B cell (primary cell): ENCODE data around the gene RRN3. TPM values are rescaled to one million over a fixed set of nuclear protein-coding genes. Genes with fewer than 3 reads are reported as not detected.
"Not testable (repeated sequence)": the region's sequence is repeated elsewhere in the genome, so short reads cannot be mapped to it uniquely, and the experiment has no call there.

ENCODE experiments used
- ATAC-seq: fragments of 200-7000 bp; cut with Tn5 transposase; one replicate; pipeline ENCODE4 v1.10.0; 2021; ENCODE audit warnings: low read depth, mild to moderate bottlenecking, moderate number of reproducible peaks, moderate library complexity
- CTCF ChIA-PET: fragments of 350-600 bp; sonication (Branson Sonifier 250); formaldehyde crosslinking; loops from one replicate; lab custom pipeline; 2021; ENCODE audit warnings: antibody characterized with exemption, inconsistent platforms; lab: Charles Lee
- POLR2A ChIA-PET: fragments of 350-600 bp; sonication (Branson Sonifier 250); formaldehyde crosslinking; loops from one replicate; lab custom pipeline; 2021; ENCODE audit warnings: antibody characterized with exemption; lab: Charles Lee
- DNase-seq: peaks from one replicate; pipeline ENCODE4 v3.0.0; 2013
- H2AFZ ChIP-seq: 2 replicates; pipeline ENCODE4 v1.6.1; 2012; ENCODE audit warnings: mild to moderate bottlenecking, low read depth, low read length; ENCODE audit not compliant: insufficient read depth, poor library complexity, severe bottlenecking
- H3K27ac ChIP-seq, 2 donors: 1 replicate in 1 of 2; 2 replicates in 1 of 2; pipeline ENCODE4 v1.5.1; 2012 to 2013; ENCODE audit warnings: low read length in 2 of 2, mild to moderate bottlenecking in 2 of 2, moderate library complexity in 1 of 2
- H3K27me3 ChIP-seq, 4 experiments: fragments of 200-600 bp in 1 of 4; sonication (generic) in 1 of 4; replicated peaks in 1 of 4; 1 replicate in 2 of 4; 2 replicates in 2 of 4; pipeline versions ENCODE4 v1.6.1 to v1.7.0; 2013 to 2016; ENCODE audit warnings: low read length in 3 of 4, mild to moderate bottlenecking in 2 of 4, mixed read lengths in 1 of 4, moderate library complexity in 1 of 4; ENCODE audit not compliant: insufficient read depth in 4 of 4, control insufficient read depth in 3 of 4; ENCODE audit errors: control extremely low read depth in 1 of 4
- H3K36me3 ChIP-seq, 2 experiments: replicated peaks in 1 of 2; 1 replicate in 1 of 2; 2 replicates in 1 of 2; pipeline versions ENCODE4 v1.6.1 to v1.7.1; 2013; ENCODE audit warnings: low read length in 1 of 2; ENCODE audit not compliant: insufficient read depth in 2 of 2, control insufficient read depth in 1 of 2; ENCODE audit errors: control extremely low read depth in 1 of 2, extremely low read depth in 1 of 2
- H3K4me1 ChIP-seq, 2 donors: fragments of 200-600 bp in 1 of 2; sonication (generic) in 1 of 2; 1 replicate in 1 of 2; 2 replicates in 1 of 2; pipeline versions ENCODE4 v1.5.1 to v1.6.1; 2013 to 2017; ENCODE audit warnings: low read length in 2 of 2; ENCODE audit not compliant: control insufficient read depth in 2 of 2, insufficient read depth in 2 of 2
- H3K4me2 ChIP-seq: replicated peaks from 2 replicates; pipeline ENCODE3; 2012; ENCODE audit warnings: mild to moderate bottlenecking, low read depth, low read length; ENCODE audit not compliant: poor library complexity, severe bottlenecking
- H3K4me3 ChIP-seq, 5 experiments: fragments of 200-600 bp in 1 of 5; sonication (generic) in 1 of 5; 1 replicate in 3 of 5; 2 replicates in 2 of 5; pipeline versions ENCODE4 v1.5.1 to v1.7.0; 2011 to 2016; ENCODE audit warnings: low read length in 4 of 5, mild to moderate bottlenecking in 4 of 5, low read depth in 2 of 5, control low read depth in 1 of 5, moderate library complexity in 1 of 5; ENCODE audit not compliant: insufficient read depth in 1 of 5; ENCODE audit errors: control extremely low read depth in 1 of 5, extremely low read depth in 1 of 5
- H3K79me2 ChIP-seq: fragments of 200-600 bp; sonication (generic); one replicate; pipeline ENCODE4 v1.6.0; 2016; ENCODE audit warnings: low read length; ENCODE audit not compliant: control insufficient read depth, insufficient read depth
- H3K9ac ChIP-seq: fragments of 200-600 bp; sonication (generic); 2 replicates; pipeline ENCODE4 v1.6.1; 2017; ENCODE audit warnings: mild to moderate bottlenecking, low read length, moderate library complexity
- H3K9me3 ChIP-seq, 3 donors: one replicate each; pipeline versions ENCODE4 v1.6.1 to v1.7.1; 2013; ENCODE audit warnings: low read length in 2 of 3; ENCODE audit not compliant: control insufficient read depth in 2 of 3, insufficient read depth in 1 of 3; ENCODE audit errors: control extremely low read depth in 1 of 3
- H4K20me1 ChIP-seq: 2 replicates; pipeline ENCODE4 v1.6.0; 2012; ENCODE audit warnings: mild to moderate bottlenecking, low read length; ENCODE audit not compliant: insufficient read depth, control insufficient read depth, poor library complexity, severe bottlenecking
- H3K27ac Mint-ChIP-seq: one replicate; pipeline ENCODE4 v1.8.0; 2021; ENCODE audit warnings: mixed read lengths
- H3K27me3 Mint-ChIP-seq: one replicate; pipeline ENCODE4 v1.8.0; 2021; ENCODE audit warnings: mixed read lengths
- H3K4me1 Mint-ChIP-seq: one replicate; pipeline ENCODE4 v1.8.0; 2021; ENCODE audit warnings: mixed read lengths
- H3K4me3 Mint-ChIP-seq: one replicate; pipeline ENCODE4 v1.8.0; 2021; ENCODE audit warnings: mixed read lengths
- H3K9me3 Mint-ChIP-seq: one replicate; pipeline ENCODE4 v1.8.0; 2022; ENCODE audit warnings: mixed read lengths; ENCODE audit not compliant: insufficient read depth
- WGBS: methylation state at CpG from one replicate; pipeline ENCODE4 v1.1.5; 2013; ENCODE audit warnings: missing lambda C conversion rate; ENCODE audit not compliant: insufficient coverage; 5-methylcytosine and 5-hydroxymethylcytosine counted together
- intact Hi-C: fragments of 100-400 bp; cut with micrococcal nuclease; formaldehyde crosslinking; loops from one replicate; pipeline ENCODE4 v1.10.0; 2022
- polyA plus RNA-seq: library from polyadenylated mRNA; depleted of rRNA; stranded (reverse); fragments of >200 nt; gene quantifications from 2 replicates; pipeline ENCODE4 v1.2.3, GENCODE V29; 2012
- total RNA-seq, 2 donors: library from RNA; stranded (reverse); fragments of 120-200 nt in 1 of 2; gene quantifications; 1 replicate in 1 of 2; 2 replicates in 1 of 2; pipeline versions ENCODE4 v1.2.3 to v1.2.4, GENCODE V29; 2013 to 2022

Gene RRN3
- total and polyA plus RNA-seq, 2 donors (not counting 1 experiment from before 2014, with no cell fraction given): 11.7 to 34.6 TPM

DNA sequence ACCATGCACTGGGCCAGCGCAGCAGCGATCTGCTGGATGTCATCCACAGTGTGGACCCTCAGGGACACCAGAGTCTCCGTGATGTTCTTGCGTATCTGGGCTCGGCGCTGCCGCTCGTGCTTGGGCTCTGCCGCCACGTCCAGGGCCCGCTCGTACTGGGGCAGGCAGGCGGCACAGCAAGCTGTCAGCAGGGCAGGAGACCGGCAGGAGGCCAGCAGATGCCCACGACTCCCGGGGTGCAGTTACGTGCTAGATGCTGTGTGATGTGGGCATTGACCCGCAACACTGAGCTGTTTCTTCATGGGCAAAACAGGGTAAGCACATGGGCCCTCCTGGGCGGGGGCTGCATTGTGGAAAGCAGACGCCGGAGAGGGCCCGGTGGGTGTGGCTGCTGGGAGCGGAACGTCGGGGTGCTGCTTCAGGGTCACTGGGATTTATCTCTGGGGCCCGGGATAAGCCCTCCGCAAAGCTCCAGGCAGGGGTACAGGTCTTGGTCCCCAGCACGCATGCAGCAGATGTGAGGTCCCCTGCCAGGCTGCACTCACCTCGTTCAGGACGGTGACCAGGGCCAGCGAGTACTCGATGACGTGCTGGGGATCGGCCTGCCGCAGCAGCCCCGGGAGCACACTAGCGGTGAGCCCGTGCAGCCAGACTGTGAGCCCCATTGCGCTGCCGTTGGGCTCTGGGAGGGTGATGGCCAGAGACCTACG is 38.8 kb upstream of the RRN3 start:
- intact Hi-C loops, DNase-seq, H3K27me3 Mint-ChIP-seq, H3K4me3 Mint-ChIP-seq, POLR2A ChIA-PET, H3K27me3 ChIP-seq, H4K20me1 ChIP-seq, H2AFZ ChIP-seq, H3K27ac ChIP-seq, H3K9me3 Mint-ChIP-seq, H3K79me2 ChIP-seq, H3K27ac Mint-ChIP-seq, H3K4me1 Mint-ChIP-seq, H3K4me2 ChIP-seq, H3K9ac ChIP-seq, H3K36me3 ChIP-seq, H3K4me3 ChIP-seq, CTCF ChIA-PET, ATAC-seq, H3K4me1 ChIP-seq, H3K9me3 ChIP-seq: not testable (repeated sequence)
- WGBS: 98% methylated on average over 16 of the region's 41 CpGs

DNA sequence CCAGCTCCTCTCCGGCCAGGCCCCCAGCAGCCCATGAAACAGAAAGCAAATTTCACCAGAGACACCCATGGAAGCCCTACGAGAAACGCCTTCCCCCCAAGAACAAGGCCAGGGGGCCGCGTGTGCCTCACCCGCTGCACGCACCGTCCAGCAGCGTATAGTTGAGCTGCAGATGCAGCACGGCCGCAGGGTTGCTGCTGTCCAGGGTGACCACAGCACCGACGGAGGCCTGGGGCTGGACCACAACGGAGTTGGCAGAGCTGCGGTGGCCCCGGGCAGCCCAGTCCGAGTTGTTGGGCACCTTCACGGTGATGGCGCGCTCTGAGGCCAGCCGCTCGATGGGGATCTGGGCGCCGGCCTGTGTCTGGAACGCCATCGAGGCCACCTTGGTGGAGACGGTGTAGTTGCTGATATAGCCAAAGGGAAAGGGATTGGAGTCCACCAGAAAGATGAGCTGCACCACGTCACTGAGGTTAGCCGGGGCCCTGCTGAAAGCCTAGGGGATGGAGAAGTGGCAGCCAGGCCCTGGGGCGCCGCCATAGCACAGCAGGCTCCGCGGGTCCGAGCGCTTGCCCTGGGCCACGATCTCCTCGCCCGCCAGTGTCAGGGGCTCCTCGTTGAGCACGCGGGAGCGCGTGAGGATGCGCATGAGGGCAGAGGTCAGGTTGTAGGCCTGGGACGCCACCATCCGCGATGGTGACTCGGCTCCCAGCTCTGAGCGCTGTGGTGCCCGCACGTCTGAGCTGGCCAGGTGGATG is 37.0 kb upstream of the RRN3 start:
- H3K27me3 ChIP-seq, H3K4me2 ChIP-seq, intact Hi-C loops, ATAC-seq, H3K27ac ChIP-seq, H3K4me3 ChIP-seq, CTCF ChIA-PET, H2AFZ ChIP-seq, H3K9ac ChIP-seq, H3K27me3 Mint-ChIP-seq, H3K9me3 ChIP-seq, POLR2A ChIA-PET, DNase-seq, H3K79me2 ChIP-seq, H3K4me1 ChIP-seq, H3K9me3 Mint-ChIP-seq, H3K27ac Mint-ChIP-seq, H3K4me3 Mint-ChIP-seq, H3K4me1 Mint-ChIP-seq, H4K20me1 ChIP-seq, H3K36me3 ChIP-seq: not testable (repeated sequence)
- 97% methylated on average over 6 of the region's 51 CpGs for WGBS

DNA sequence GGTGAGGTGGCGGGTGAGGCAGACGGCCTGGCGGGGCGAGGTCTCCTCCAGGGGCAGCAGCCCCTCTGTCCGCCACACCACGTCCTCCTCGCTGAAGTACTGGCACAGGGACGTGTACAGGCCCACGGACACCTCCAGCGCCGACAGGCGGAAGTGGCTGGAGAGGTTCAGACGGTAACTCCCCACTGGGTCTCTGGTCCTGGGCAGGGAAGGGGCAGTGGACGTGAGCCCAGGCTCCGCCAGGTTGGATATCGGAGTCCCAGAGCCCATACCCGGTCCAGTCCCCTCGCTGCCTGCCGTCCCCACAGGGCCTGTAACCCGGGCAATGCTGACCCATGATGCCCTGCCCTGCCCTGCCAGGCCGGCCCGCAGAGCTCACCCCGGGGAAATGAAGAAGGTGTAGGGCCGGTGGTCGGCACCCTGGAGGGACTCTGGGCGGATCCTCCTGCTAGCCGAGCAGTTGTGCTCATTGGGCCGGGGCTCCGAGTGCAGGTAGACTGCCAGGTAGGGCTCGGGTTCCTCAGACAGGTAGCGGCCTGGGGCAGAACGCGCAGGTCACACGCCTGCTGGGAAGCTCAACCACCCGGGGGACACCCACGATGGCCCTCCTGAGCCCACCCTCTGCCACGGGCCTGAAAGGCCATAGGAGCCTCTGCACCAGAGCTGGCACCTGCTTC is 36.3 kb upstream of the RRN3 start:
- intact Hi-C loops, H3K27me3 Mint-ChIP-seq, H3K4me1 Mint-ChIP-seq, POLR2A ChIA-PET, H3K4me1 ChIP-seq, H3K4me3 Mint-ChIP-seq, H3K27ac Mint-ChIP-seq, DNase-seq, H3K36me3 ChIP-seq, H3K9me3 ChIP-seq, ATAC-seq, H4K20me1 ChIP-seq, H3K27ac ChIP-seq, H3K4me2 ChIP-seq, H3K79me2 ChIP-seq, H2AFZ ChIP-seq, H3K27me3 ChIP-seq, H3K9me3 Mint-ChIP-seq, H3K4me3 ChIP-seq, CTCF ChIA-PET, H3K9ac ChIP-seq: not testable (repeated sequence)
- 94% methylated on average over 13 of the region's 37 CpGs for WGBS
